Common myeloid progenitor, CD34-positive (primary cell): ENCODE measurements around the gene IL5RA.

Source experiments
- CTCF ChIA-PET: fragments of 350-600 bp; sonication (Branson Sonifier 250); formaldehyde crosslinking; loops from one replicate; lab custom pipeline; 2021; ENCODE audit warnings: antibody characterized with exemption; lab: Charles Lee
- POLR2A ChIA-PET: fragments of 350-600 bp; sonication (Branson Sonifier 250); formaldehyde crosslinking; loops from one replicate; lab custom pipeline; 2021; ENCODE audit warnings: antibody characterized with exemption; lab: Charles Lee
- DNase-seq, 3 donors: peaks; one replicate each; pipeline versions ENCODE4 v3.0.0 to v3.0.0-alpha.2; 2013
- H3K27ac ChIP-seq, 2 experiments: 1 replicate in 1 of 2; 2 replicates in 1 of 2; pipeline ENCODE4 v1.7.0; 2013; ENCODE audit warnings: inconsistent platforms in 2 of 2, low read length in 2 of 2, mild to moderate bottlenecking in 2 of 2, low read depth in 1 of 2, moderate library complexity in 1 of 2; ENCODE audit not compliant: severe bottlenecking in 2 of 2, insufficient read depth in 1 of 2, poor library complexity in 1 of 2
- H3K27me3 ChIP-seq, 5 experiments: replicated peaks in 2 of 5; 1 replicate in 3 of 5; 2 replicates in 2 of 5; pipeline versions ENCODE4 v1.6.1 to v1.7.0; 2013; ENCODE audit warnings: low read length in 4 of 5, mild to moderate bottlenecking in 2 of 5, moderate library complexity in 2 of 5, inconsistent platforms in 1 of 5; ENCODE audit not compliant: insufficient read depth in 5 of 5, control insufficient read depth in 4 of 5
- H3K36me3 ChIP-seq, 4 experiments: 1 replicate in 2 of 4; 2 replicates in 2 of 4; pipeline versions ENCODE4 v1.6.1 to v1.7.0; 2013; ENCODE audit warnings: low read length in 3 of 4, control low read depth in 1 of 4, mild to moderate bottlenecking in 1 of 4; ENCODE audit not compliant: control insufficient read depth in 4 of 4, insufficient read depth in 4 of 4
- H3K4me1 ChIP-seq, 4 experiments: 1 replicate in 3 of 4; 2 replicates in 1 of 4; pipeline versions ENCODE4 v1.6.1 to v1.7.1; 2013; ENCODE audit warnings: low read length in 3 of 4, mild to moderate bottlenecking in 3 of 4, control low read depth in 1 of 4, inconsistent platforms in 1 of 4, moderate library complexity in 1 of 4; ENCODE audit not compliant: control insufficient read depth in 4 of 4, insufficient read depth in 4 of 4; ENCODE audit errors: control extremely low read depth in 1 of 4
- H3K4me3 ChIP-seq, 7 experiments: 1 replicate in 4 of 7; 2 replicates in 3 of 7; pipeline versions ENCODE4 v1.5.1 to v1.7.0; 2013; ENCODE audit warnings: mild to moderate bottlenecking in 7 of 7, low read length in 6 of 7, moderate library complexity in 6 of 7, inconsistent platforms in 2 of 7, low read depth in 2 of 7, control low read depth in 1 of 7; ENCODE audit not compliant: insufficient read depth in 4 of 7, control insufficient read depth in 1 of 7; ENCODE audit errors: extremely low read depth in 1 of 7
- H3K9me3 ChIP-seq, 5 experiments: 1 replicate in 4 of 5; 2 replicates in 1 of 5; pipeline versions ENCODE4 v1.6.1 to v1.7.1; 2013; ENCODE audit warnings: low read length in 4 of 5, mild to moderate bottlenecking in 2 of 5, inconsistent platforms in 1 of 5, low read depth in 1 of 5, moderate library complexity in 1 of 5; ENCODE audit not compliant: control insufficient read depth in 4 of 5, insufficient read depth in 2 of 5; ENCODE audit errors: control extremely low read depth in 1 of 5
- WGBS: methylation state at CpG from one replicate; pipeline ENCODE4 v1.1.5; 2013; ENCODE audit not compliant: insufficient coverage; 5-methylcytosine and 5-hydroxymethylcytosine counted together

IL5RA gene

DNA sequence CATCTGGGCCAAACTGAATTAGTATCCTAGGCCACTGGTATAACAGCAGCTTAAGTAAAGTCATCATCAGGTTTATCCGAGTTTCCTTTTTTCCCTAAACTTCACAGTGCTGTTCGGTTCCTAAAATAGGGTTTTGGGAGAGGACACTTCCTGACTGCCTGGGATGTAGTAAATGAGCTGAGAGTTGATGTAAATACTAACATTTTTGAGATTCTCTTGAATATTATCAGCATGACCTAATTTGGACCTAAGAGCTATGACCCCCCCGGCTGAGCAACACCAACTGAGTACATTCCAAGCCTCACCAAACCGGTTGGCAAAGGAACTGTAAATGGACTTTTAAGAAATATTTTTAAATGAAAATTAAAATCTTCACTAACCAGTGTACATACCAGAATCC is 78.8 kb downstream of the IL5RA start:
- H3K9me3 ChIP-seq, result no peaks in the 10 kb centered on the region
- no CpG with 5 or more reads among the region's 4 CpGs for WGBS
- no peak overlapping the region for H3K27ac ChIP-seq
- no peaks in the 10 kb centered on the region for H3K36me3 ChIP-seq
- POLR2A ChIA-PET, result no interaction called here
- DNase-seq, result no peak
- H3K4me1 ChIP-seq, result no peaks in the 10 kb centered on the region
- no peak overlapping the region for H3K4me3 ChIP-seq
- H3K27me3 ChIP-seq, result no peaks in the 10 kb centered on the region
- CTCF ChIA-PET, result interaction anchor here (1.1 to 1.3 kb wide), 2 partner anchors 11 to 194 kb away, joined by 3 read pairs; no protein-coding TSS in a partner anchor

DNA sequence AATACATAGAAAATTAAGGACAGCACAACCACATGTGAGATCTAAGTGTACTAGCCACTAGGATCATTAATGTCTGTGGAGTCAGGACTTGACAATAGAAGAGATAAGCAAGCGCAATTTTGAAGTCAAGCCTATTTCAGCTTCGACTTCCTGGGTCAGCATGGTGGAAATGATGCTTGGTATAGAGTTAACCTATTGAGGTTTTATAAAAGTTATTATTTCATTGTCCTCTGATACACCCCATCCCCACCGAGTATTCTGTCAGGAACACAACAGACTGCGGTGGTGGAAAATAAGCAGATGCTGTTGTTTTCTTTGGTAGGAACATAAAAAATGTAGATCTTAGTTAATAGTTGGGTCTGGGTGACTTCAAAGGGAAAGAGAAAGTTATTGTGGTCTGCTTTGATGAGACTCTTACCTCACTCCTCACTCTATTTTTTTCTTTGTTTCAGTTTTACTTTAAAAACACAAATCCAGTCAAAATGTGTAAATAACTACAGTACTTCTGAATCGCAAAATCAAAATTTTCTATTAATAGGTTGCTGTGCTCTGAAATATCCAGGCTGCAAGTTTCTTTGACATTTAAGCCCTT is 82.1 kb downstream of the IL5RA start:
- no peaks in the 10 kb centered on the region for H3K9me3 ChIP-seq
- no peaks in the 10 kb centered on the region for H3K27me3 ChIP-seq
- peak in 2 of 3 donors; percentile 23 to 29 for DNase-seq
- no peak overlapping the region for H3K27ac ChIP-seq
- H3K4me3 ChIP-seq, result no peak overlapping the region
- CTCF ChIA-PET, result no interaction called here
- no peaks in the 10 kb centered on the region for H3K4me1 ChIP-seq
- WGBS, result 100% methylated on average over 1 of the region's 5 CpGs
- H3K36me3 ChIP-seq, result no peaks in the 10 kb centered on the region
- POLR2A ChIA-PET, result no interaction called here

DNA sequence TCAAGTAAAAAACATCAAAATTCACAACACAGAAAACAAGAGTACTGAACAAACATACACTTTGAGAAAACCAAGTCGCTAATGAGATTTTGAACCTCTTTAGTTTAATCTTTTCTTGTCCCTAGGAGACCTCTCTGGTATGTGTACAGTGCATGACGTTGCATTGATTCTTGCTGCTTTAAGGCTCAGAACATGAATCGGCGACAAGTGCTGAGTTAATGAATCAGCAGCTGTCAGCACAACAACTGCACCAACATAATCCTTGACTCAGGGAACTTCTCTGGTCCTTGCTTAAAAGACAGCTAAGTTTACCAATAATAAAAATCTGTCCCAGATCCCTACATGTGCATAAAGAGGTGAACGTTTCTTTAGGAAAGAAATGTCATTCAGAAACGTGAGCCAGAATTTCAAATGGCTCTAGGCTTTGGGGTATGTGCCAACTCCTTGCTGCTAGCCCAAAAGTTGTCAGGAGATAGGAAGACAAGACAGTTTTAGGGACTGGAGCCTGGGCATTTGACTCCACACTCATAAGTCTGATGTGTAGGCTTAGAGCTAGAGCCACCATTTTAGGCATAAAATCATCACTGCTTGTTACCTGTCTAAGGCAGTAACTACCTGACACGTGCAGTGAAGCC is 86.9 kb downstream of the IL5RA start:
- no peaks in the 10 kb centered on the region for H3K36me3 ChIP-seq
- H3K27me3 ChIP-seq, result peaks cover 0 to 3% (median 0%) of the 10 kb centered on the region in 5 experiments
- ChIA-PET CTCF (no interaction called here), POLR2A (no interaction called here)
- DNase-seq, result no peak
- no peak overlapping the region for H3K4me3 ChIP-seq
- H3K27ac ChIP-seq, result no peak overlapping the region
- WGBS, result 74% methylated on average over 4 of the region's 7 CpGs
- no peaks in the 10 kb centered on the region for H3K4me1 ChIP-seq
- no peaks in the 10 kb centered on the region for H3K9me3 ChIP-seq

DNA sequence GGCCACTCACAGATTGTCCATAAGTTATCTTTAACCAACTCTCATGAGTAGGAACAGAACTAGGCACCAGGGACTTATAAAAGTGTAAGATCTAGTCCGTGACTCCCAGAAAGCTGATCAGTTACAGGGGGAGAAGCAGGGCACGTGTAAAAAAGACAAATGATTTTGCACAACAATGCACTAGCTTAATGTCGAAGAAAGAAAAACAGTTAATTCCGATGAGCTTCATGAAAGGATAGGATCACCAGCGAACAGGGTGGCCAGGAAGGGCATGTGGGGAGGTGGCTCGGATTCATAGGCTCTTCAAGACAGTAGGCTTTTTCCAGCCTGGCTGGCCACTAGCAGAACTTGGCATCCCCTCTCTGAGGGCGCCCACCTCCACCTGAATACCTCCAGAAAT is 90.0 kb downstream of the IL5RA start:
- H3K27ac ChIP-seq, result no peak overlapping the region
- H3K4me3 ChIP-seq, result no peak overlapping the region
- H3K9me3 ChIP-seq, result no peaks in the 10 kb centered on the region
- no peaks in the 10 kb centered on the region for H3K36me3 ChIP-seq
- ChIA-PET POLR2A (no interaction called here), CTCF (interaction anchor here (0.7 to 2.8 kb wide), 2 partner anchors 8 to 1910 kb away, joined by 3 to 8 read pairs; no protein-coding TSS in a partner anchor)
- H3K4me1 ChIP-seq, result no peaks in the 10 kb centered on the region
- 100% methylated on average over 7 of the region's 7 CpGs for WGBS
- no peak for DNase-seq
- H3K27me3 ChIP-seq, result peaks cover 0 to 3% (median 0%) of the 10 kb centered on the region in 5 experiments
